RPMI7951 (cell line): Measurements from ENCODE around the gene KRT14. TPM values are rescaled to one million over a fixed set of nuclear protein-coding genes. Genes with fewer than 3 reads are reported as not detected.

Source experiments
- total RNA-seq: library from RNA; depleted of rRNA; stranded (reverse); fragments of >200 nt; shearing (Covaris generic); gene quantifications from 2 replicates; pipeline ENCODE4 v1.2.3, GENCODE V29; 2014; rRNA removed

KRT14 gene
- total RNA-seq, 1 experiment from 2014 or later, result not detected

Other genes starting within 250 kb of the KRT14 start
- gene KRT33A, start 236.1 kb downstream of the KRT14 start, total RNA-seq, result not detected in 2 replicates
- 0.24 TPM in 1 of 2 replicates, not detected in the other for gene KRT33B, start 217.1 kb downstream of the KRT14 start, total RNA-seq
- gene KRT34, start 204.6 kb downstream of the KRT14 start, total RNA-seq, result not detected in 2 replicates
- gene KRT31, start 189.3 kb downstream of the KRT14 start, total RNA-seq, result not detected in 2 replicates
- not detected in 2 replicates for gene KRT37, start 162.3 kb downstream of the KRT14 start, total RNA-seq
- gene KRT38, start 145.9 kb downstream of the KRT14 start, total RNA-seq, result not detected in 2 replicates
- gene KRT32, start 119.5 kb downstream of the KRT14 start, total RNA-seq, result not detected in 2 replicates
- gene KRT35, start 105.7 kb downstream of the KRT14 start, total RNA-seq, result not detected in 2 replicates
- gene KRT36, start 97.0 kb downstream of the KRT14 start, total RNA-seq, result not detected in 2 replicates
- 0.24 TPM in 1 of 2 replicates, not detected in the other for gene KRT13, start 81.3 kb downstream of the KRT14 start, total RNA-seq
- gene KRT15, start 68.0 kb downstream of the KRT14 start, total RNA-seq, result 3.4 and 7.3 TPM in 2 replicates
- 4.6 and 7.8 TPM in 2 replicates for gene KRT19, start 58.6 kb downstream of the KRT14 start, total RNA-seq
- gene KRT9, start 14.8 kb downstream of the KRT14 start, total RNA-seq, result not detected in 2 replicates
- 0.72 and 0.88 TPM in 2 replicates for gene KRT16, start 25.9 kb upstream of the KRT14 start, total RNA-seq
- gene KRT17, start 37.7 kb upstream of the KRT14 start, total RNA-seq, result 35.9 and 48.9 TPM in 2 replicates
- 43.2 and 47.6 TPM in 2 replicates for gene EIF1, start 102.0 kb upstream of the KRT14 start, total RNA-seq
- gene GAST, start 125.4 kb upstream of the KRT14 start, total RNA-seq, result not detected in 2 replicates
- gene HAP1, start 147.7 kb upstream of the KRT14 start, total RNA-seq, result not detected in 2 replicates
- 27.5 and 37.2 TPM in 2 replicates for gene JUP, start 199.8 kb upstream of the KRT14 start, total RNA-seq
- 36.0 and 40.6 TPM in 2 replicates for gene P3H4, start 225.1 kb upstream of the KRT14 start, total RNA-seq
- gene FKBP10, start 226.1 kb upstream of the KRT14 start, total RNA-seq, result 115 and 133 TPM in 2 replicates
- 37.5 and 39.4 TPM in 2 replicates for gene NT5C3B, start 249.3 kb upstream of the KRT14 start, total RNA-seq